ENCODE measurements around the gene PRKG1.
"Not testable (repeated sequence)": the region's sequence is repeated elsewhere in the genome, so short reads cannot be mapped to it uniquely, and the experiment has no call there.

PRKG1 gene

GRCh38 chr10:51204066-51204465 lies 129.8 kb downstream of the PRKG1 start:
- no peak overlapping the region for H2BK12ac ChIP-seq (ENCODE audit: low read length)
- H3K4me1 ChIP-seq (ENCODE audit: control insufficient read depth in 2 of 2, insufficient read depth in 1 of 2, low read depth in 1 of 2, low read length in 2 of 2) = peaks cover 0 to 5% of the 10 kb centered on the region in 2 donors
- DNase-seq (ENCODE audit: low spot score) = no peak
- H3K79me1 ChIP-seq (ENCODE audit: low read depth, low read length) = no peaks in the 10 kb centered on the region
- no peak overlapping the region for H3K4me3 ChIP-seq (ENCODE audit: low read length in 2 of 2)
- no peaks in the 10 kb centered on the region for H3K36me3 ChIP-seq (replicated peaks in 1 of 2; ENCODE audit: control insufficient read depth in 2 of 2, insufficient read depth in 2 of 2, low read length in 2 of 2)
- H4K91ac ChIP-seq (ENCODE audit: low read depth, low read length, poor library complexity) = no peak overlapping the region
- no peak overlapping the region for H2BK15ac ChIP-seq (ENCODE audit: low read length)
- no peak overlapping the region for H4K8ac ChIP-seq (ENCODE audit: low read depth, low read length)
- H3K14ac ChIP-seq (ENCODE audit: low read length) = no peak overlapping the region
- WGBS, 2 donors (ENCODE audit: extremely low coverage in 2 of 2, insufficient read length in 2 of 2, insufficient replicate concordance in 1 of 2) = no CpG with 5 or more reads among the region's 2 CpGs
- H3K23ac ChIP-seq (ENCODE audit: low read depth, low read length, poor library complexity) = no peak overlapping the region
- H3K4ac ChIP-seq (ENCODE audit: low read length) = no peak overlapping the region
- H3K27me3 ChIP-seq (ENCODE audit: control insufficient read depth in 3 of 3, insufficient read depth in 3 of 3, low read depth in 1 of 3, low read length in 3 of 3) = no peaks in the 10 kb centered on the region
- H2BK5ac ChIP-seq (ENCODE audit: low read length) = no peak overlapping the region
- no peak overlapping the region for H2AFZ ChIP-seq (ENCODE audit: low read length)
- no peak overlapping the region for H3K9ac ChIP-seq (ENCODE audit: low read depth, low read length, poor library complexity)
- H3K9me3 ChIP-seq (replicated peaks in 1 of 2; ENCODE audit: control insufficient read depth in 2 of 2, insufficient read depth in 1 of 2, low read depth in 1 of 2, low read length in 2 of 2) = no peaks in the 10 kb centered on the region
- H3K27ac ChIP-seq (replicated peaks; ENCODE audit: low read length) = no peak overlapping the region
- H3K18ac ChIP-seq (ENCODE audit: low read length) = no peak overlapping the region
- H2BK120ac ChIP-seq (ENCODE audit: low read depth, low read length) = no peak overlapping the region
- H3K4me2 ChIP-seq (ENCODE audit: insufficient read depth, low read length, poor library complexity, severe bottlenecking) = no peak overlapping the region
- no peak overlapping the region for H2AK5ac ChIP-seq (ENCODE audit: low read depth, low read length)

- Histone ChIP-seq H3K27me3 (ENCODE audit: control insufficient read depth in 3 of 3, insufficient read depth in 3 of 3, low read depth in 1 of 3, low read length in 3 of 3) (no peaks in the 10 kb centered on the region), H3K23ac (ENCODE audit: low read depth, low read length, poor library complexity) (no peak overlapping the region), H3K9ac (ENCODE audit: low read depth, low read length, poor library complexity) (no peak overlapping the region), H2AFZ (ENCODE audit: low read length) (no peak overlapping the region), H2BK120ac (ENCODE audit: low read depth, low read length) (no peak overlapping the region), H2BK12ac (ENCODE audit: low read length) (no peak overlapping the region), H2BK5ac (ENCODE audit: low read length) (no peak overlapping the region), H4K91ac (ENCODE audit: low read depth, low read length, poor library complexity) (no peak overlapping the region), H3K4me2 (ENCODE audit: insufficient read depth, low read length, poor library complexity, severe bottlenecking) (no peak overlapping the region), H3K27ac (replicated peaks; ENCODE audit: low read length) (no peak overlapping the region), H3K36me3 (replicated peaks in 1 of 2; ENCODE audit: control insufficient read depth in 2 of 2, insufficient read depth in 2 of 2, low read length in 2 of 2) (no peaks in the 10 kb centered on the region), H3K4me3 (ENCODE audit: low read length in 2 of 2) (no peak overlapping the region), H3K14ac (ENCODE audit: low read length) (no peak overlapping the region), H2AK5ac (ENCODE audit: low read depth, low read length) (no peak overlapping the region), H3K4me1 (ENCODE audit: control insufficient read depth in 2 of 2, insufficient read depth in 1 of 2, low read depth in 1 of 2, low read length in 2 of 2) (peaks cover 0 to 5% of the 10 kb centered on the region in 2 donors), H3K79me1 (ENCODE audit: low read depth, low read length) (no peaks in the 10 kb centered on the region), H2BK15ac (ENCODE audit: low read length) (no peak overlapping the region), H3K9me3 (replicated peaks in 1 of 2; ENCODE audit: control insufficient read depth in 2 of 2, insufficient read depth in 1 of 2, low read depth in 1 of 2, low read length in 2 of 2) (no peaks in the 10 kb centered on the region), H3K18ac (ENCODE audit: low read length) (no peak overlapping the region), H4K8ac (ENCODE audit: low read depth, low read length) (no peak overlapping the region), H3K4ac (ENCODE audit: low read length) (no peak overlapping the region)
- no peak for DNase-seq (ENCODE audit: low spot score)
Observed at GRCh38 chr10:51204701-51205100, 130.4 kb downstream of the PRKG1 start.

GRCh38 chr10:51206500-51206899 lies 132.2 kb downstream of the PRKG1 start:
- no peak overlapping the region for H2AFZ ChIP-seq (ENCODE audit: low read length)
- WGBS, 2 donors (ENCODE audit: extremely low coverage in 2 of 2, insufficient read length in 2 of 2, insufficient replicate concordance in 1 of 2) = no CpG with 5 or more reads among the region's 1 CpG

GRCh38 chr10:51212937-51213336 lies 138.7 kb downstream of the PRKG1 start:
- H3K18ac ChIP-seq (ENCODE audit: low read length); H3K4me2 ChIP-seq (ENCODE audit: insufficient read depth, low read length, poor library complexity, severe bottlenecking); H3K14ac ChIP-seq (ENCODE audit: low read length); H3K9ac ChIP-seq (ENCODE audit: low read depth, low read length, poor library complexity); H2AK5ac ChIP-seq (ENCODE audit: low read depth, low read length); H4K8ac ChIP-seq (ENCODE audit: low read depth, low read length); H2AFZ ChIP-seq (ENCODE audit: low read length); DNase-seq (ENCODE audit: low spot score); H3K36me3 ChIP-seq (replicated peaks in 1 of 2; ENCODE audit: control insufficient read depth in 2 of 2, insufficient read depth in 2 of 2, low read length in 2 of 2); H3K27me3 ChIP-seq (ENCODE audit: control insufficient read depth in 3 of 3, insufficient read depth in 3 of 3, low read depth in 1 of 3, low read length in 3 of 3); H3K4ac ChIP-seq (ENCODE audit: low read length); H2BK120ac ChIP-seq (ENCODE audit: low read depth, low read length); H2BK12ac ChIP-seq (ENCODE audit: low read length); H3K23ac ChIP-seq (ENCODE audit: low read depth, low read length, poor library complexity); H3K27ac ChIP-seq (replicated peaks; ENCODE audit: low read length); H3K79me1 ChIP-seq (ENCODE audit: low read depth, low read length); H3K9me3 ChIP-seq (replicated peaks in 1 of 2; ENCODE audit: control insufficient read depth in 2 of 2, insufficient read depth in 1 of 2, low read depth in 1 of 2, low read length in 2 of 2); H2BK5ac ChIP-seq (ENCODE audit: low read length); H2BK15ac ChIP-seq (ENCODE audit: low read length); H3K4me3 ChIP-seq (ENCODE audit: low read length in 2 of 2); H4K91ac ChIP-seq (ENCODE audit: low read depth, low read length, poor library complexity); H3K4me1 ChIP-seq (ENCODE audit: control insufficient read depth in 2 of 2, insufficient read depth in 1 of 2, low read depth in 1 of 2, low read length in 2 of 2): not testable (repeated sequence)
- WGBS, 2 donors (ENCODE audit: extremely low coverage in 2 of 2, insufficient read length in 2 of 2, insufficient replicate concordance in 1 of 2) = no CpG with 5 or more reads among the region's 5 CpGs

More at GRCh38 chr10:51206500-51206899, 132.2 kb downstream of the PRKG1 start:
- H3K4ac ChIP-seq (ENCODE audit: low read length) = no peak overlapping the region
- no peak overlapping the region for H2AK5ac ChIP-seq (ENCODE audit: low read depth, low read length)
- no peak overlapping the region for H4K91ac ChIP-seq (ENCODE audit: low read depth, low read length, poor library complexity)
- H3K14ac ChIP-seq (ENCODE audit: low read length) = no peak overlapping the region
- H3K27ac ChIP-seq (replicated peaks; ENCODE audit: low read length) = no peak overlapping the region
- H3K4me2 ChIP-seq (ENCODE audit: insufficient read depth, low read length, poor library complexity, severe bottlenecking) = no peak overlapping the region
- H2BK15ac ChIP-seq (ENCODE audit: low read length) = no peak overlapping the region
- H4K8ac ChIP-seq (ENCODE audit: low read depth, low read length) = no peak overlapping the region
- H3K18ac ChIP-seq (ENCODE audit: low read length) = no peak overlapping the region
- no peak overlapping the region for H3K4me3 ChIP-seq (ENCODE audit: low read length in 2 of 2)
- no peak overlapping the region for H2BK5ac ChIP-seq (ENCODE audit: low read length)
- H2BK120ac ChIP-seq (ENCODE audit: low read depth, low read length) = no peak overlapping the region
- H3K79me1 ChIP-seq (ENCODE audit: low read depth, low read length) = no peaks in the 10 kb centered on the region
- peaks cover 0 to 5% of the 10 kb centered on the region in 2 donors for H3K4me1 ChIP-seq (ENCODE audit: control insufficient read depth in 2 of 2, insufficient read depth in 1 of 2, low read depth in 1 of 2, low read length in 2 of 2)
- H3K9ac ChIP-seq (ENCODE audit: low read depth, low read length, poor library complexity) = no peak overlapping the region
- H3K9me3 ChIP-seq (replicated peaks in 1 of 2; ENCODE audit: control insufficient read depth in 2 of 2, insufficient read depth in 1 of 2, low read depth in 1 of 2, low read length in 2 of 2) = no peaks in the 10 kb centered on the region
- DNase-seq (ENCODE audit: low spot score) = no peak
- H3K36me3 ChIP-seq (replicated peaks in 1 of 2; ENCODE audit: control insufficient read depth in 2 of 2, insufficient read depth in 2 of 2, low read length in 2 of 2) = no peaks in the 10 kb centered on the region
- H3K23ac ChIP-seq (ENCODE audit: low read depth, low read length, poor library complexity) = no peak overlapping the region
- H2BK12ac ChIP-seq (ENCODE audit: low read length) = no peak overlapping the region
- H3K27me3 ChIP-seq (ENCODE audit: control insufficient read depth in 3 of 3, insufficient read depth in 3 of 3, low read depth in 1 of 3, low read length in 3 of 3) = no peaks in the 10 kb centered on the region
